Stimulated activated CD8-positive, alpha-beta memory T cell treated with anti-CD3 and anti-CD28 coated beads, Interleukin-12 subunit alpha, Interleukin-12 subunit beta, amount 100 ng/mL, for 4 hours (primary cell): ENCODE data around the gene LRRC3.

ENCODE experiments used
- DNase-seq: peaks from one replicate; pipeline ENCODE4 v3.0.0-alpha.2; 2020; ENCODE audit warnings: low read depth

LRRC3 gene

DNA sequence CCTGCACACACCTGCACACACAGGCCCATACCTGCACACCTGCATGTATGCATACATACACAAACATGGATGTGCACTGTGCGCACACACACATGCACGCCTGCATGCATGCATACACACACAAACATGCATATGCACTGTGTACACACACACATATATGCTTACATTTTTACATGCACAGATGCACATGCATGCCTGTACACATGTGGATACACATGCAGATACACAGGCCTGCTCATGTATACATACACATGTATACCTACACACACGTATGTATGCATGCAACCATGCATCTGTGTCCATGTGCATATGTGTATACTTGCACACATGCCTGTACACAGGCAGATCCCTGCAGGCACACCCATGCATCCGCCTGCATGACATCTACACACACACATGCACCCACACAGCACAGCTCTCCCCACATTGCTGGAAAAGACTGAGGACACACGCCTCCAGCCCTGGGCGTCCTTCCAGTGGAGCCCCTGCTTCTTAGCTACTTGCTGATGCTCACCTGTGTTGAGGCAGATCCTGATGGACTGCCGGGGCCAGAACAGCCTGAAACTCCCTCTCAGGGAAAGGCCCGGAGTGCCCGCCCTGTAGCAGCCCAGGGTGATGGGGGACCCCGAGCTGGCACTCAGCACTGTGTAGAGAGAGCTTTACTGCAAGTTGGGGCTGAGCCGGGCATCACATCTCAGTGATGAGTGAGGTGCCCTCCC lies 56.1 kb downstream of the LRRC3 start:
- no peak for DNase-seq
